Fibroblast of lung (primary cell): ENCODE data around the gene WDCP. TPM values are rescaled to one million over a fixed set of nuclear protein-coding genes. Genes with fewer than 3 reads are reported as not detected.
A peak's percentile ranks its signal among the peaks of the same experiment; 100 is the strongest.

ENCODE experiments used
- DNase-seq, 2 donors: peaks; one replicate each; pipeline versions ENCODE4 v3.0.0 to v3.0.0-alpha.2; 2010; ENCODE audit warnings: low read depth in 2 of 2
- H2AFZ ChIP-seq: 2 replicates; pipeline ENCODE4 v1.5.1; 2012; ENCODE audit warnings: low read length, control low read depth, inconsistent platforms
- H3K27ac ChIP-seq: 2 replicates; pipeline ENCODE4 v1.5.1; 2011; ENCODE audit warnings: low read length, control low read depth; ENCODE audit not compliant: insufficient read depth
- H3K27me3 ChIP-seq: 2 replicates; pipeline ENCODE4 v1.5.1; 2011; ENCODE audit warnings: mild to moderate bottlenecking, low read length; ENCODE audit not compliant: control insufficient read depth, insufficient read depth
- H3K36me3 ChIP-seq: 2 replicates; pipeline ENCODE4 v1.5.1; 2011; ENCODE audit warnings: low read length; ENCODE audit not compliant: control insufficient read depth, insufficient read depth
- H3K4me1 ChIP-seq: 2 replicates; pipeline ENCODE4 v1.5.1; 2011; ENCODE audit warnings: low read length; ENCODE audit not compliant: control insufficient read depth, insufficient read depth; ENCODE audit errors: extremely low read depth
- H3K4me2 ChIP-seq: 2 replicates; pipeline ENCODE4 v1.5.1; 2011; ENCODE audit warnings: low read length, control low read depth; ENCODE audit not compliant: insufficient read depth; ENCODE audit errors: extremely low read depth
- H3K4me3 ChIP-seq, 4 experiments: fragments of 200-600 bp in 1 of 4; sonication (generic) in 1 of 4; replicated peaks in 1 of 4; 2 replicates each; pipeline ENCODE4 v1.5.1; 2011 to 2016; ENCODE audit warnings: low read length in 4 of 4, low read depth in 3 of 4, mild to moderate bottlenecking in 3 of 4, control low read depth in 2 of 4, inconsistent platforms in 1 of 4, mixed read lengths in 1 of 4; ENCODE audit not compliant: insufficient read depth in 1 of 4; ENCODE audit errors: control extremely low read depth in 1 of 4
- H3K79me2 ChIP-seq: 2 replicates; pipeline ENCODE4 v1.5.1; 2012; ENCODE audit warnings: mild to moderate bottlenecking, low read length, inconsistent platforms; ENCODE audit not compliant: control insufficient read depth, insufficient read depth
- H3K9ac ChIP-seq: 2 replicates; pipeline ENCODE4 v1.5.1; 2011; ENCODE audit warnings: mild to moderate bottlenecking, low read length, control low read depth; ENCODE audit not compliant: insufficient read depth
- H3K9me3 ChIP-seq: 2 replicates; pipeline ENCODE4 v1.5.1; 2012; ENCODE audit warnings: low read depth, low read length; ENCODE audit not compliant: control insufficient read depth, insufficient read depth
- H4K20me1 ChIP-seq: 2 replicates; pipeline ENCODE4 v1.5.1; 2011; ENCODE audit warnings: low read length; ENCODE audit not compliant: control insufficient read depth, insufficient read depth; ENCODE audit errors: extremely low read depth
- EZH2 ChIP-seq: IDR thresholded peaks from 2 replicates; pipeline ENCODE4 v1.5.1; 2012; ENCODE audit warnings: low read length, control low read depth, mild to moderate bottlenecking; ENCODE audit errors: missing control alignments
- polyA plus RNA-seq, 2 donors: library from polyadenylated mRNA; depleted of rRNA in 1 of 2; stranded (reverse) in 1 of 2; unstranded in 1 of 2; fragments of >200 nt; gene quantifications; 2 replicates each; pipeline ENCODE4 v1.2.1, GENCODE V29; 2011 to 2012; ENCODE audit warnings: missing spikeins in 1 of 2
- total RNA-seq: library from RNA; depleted of rRNA; stranded (reverse); fragments of >200 nt; gene quantifications from 2 replicates; pipeline ENCODE4 v1.2.1, GENCODE V29; 2014
- TF ChIP-seq, protein P1 (sequence below), 2 donors: IDR thresholded peaks in 1 of 2; conservative IDR thresholded peaks in 1 of 2; 1 replicate in 1 of 2; 2 replicates in 1 of 2; pipeline ENCODE4 v1.5.1; 2011 to 2012; ENCODE audit warnings: low read length in 2 of 2, control low read depth in 1 of 2, inconsistent platforms in 1 of 2, low read depth in 1 of 2, mild to moderate bottlenecking in 1 of 2

The WDCP gene
- total and polyA plus RNA-seq, 2 donors (not counting 1 experiment from before 2014, with no cell fraction given): 10.4 to 11.0 TPM

DNA sequence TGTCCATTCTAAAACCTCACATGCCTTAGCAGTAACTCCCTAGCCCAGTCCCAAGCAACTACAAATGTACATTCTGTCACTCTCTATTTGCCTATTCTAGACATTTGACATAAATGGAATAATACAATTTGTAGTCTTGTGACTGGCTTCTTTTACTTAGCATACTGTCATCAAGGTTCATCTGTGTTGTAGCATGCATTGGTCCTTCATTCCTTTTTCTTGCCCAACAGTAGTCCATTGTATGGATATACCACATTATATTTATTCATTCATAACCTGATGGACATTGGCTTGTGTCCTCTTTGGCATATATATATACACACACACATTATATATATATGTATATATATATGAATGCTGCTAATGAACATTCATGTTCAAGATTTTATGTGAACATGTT is 39.5 kb downstream of the WDCP start:
- Histone ChIP-seq H3K9ac (no peak overlapping the region), H4K20me1 (no peaks in the 10 kb centered on the region), H3K79me2 (no peaks in the 10 kb centered on the region), H3K4me1 (no peaks in the 10 kb centered on the region), H3K36me3 (no peaks in the 10 kb centered on the region), H3K9me3 (no peaks in the 10 kb centered on the region), H3K27me3 (peaks cover 3% of the 10 kb centered on the region), H2AFZ (no peak overlapping the region), H3K4me2 (no peak overlapping the region), H3K4me3 (no peak overlapping the region), H3K27ac (no peak overlapping the region)
- TF ChIP-seq, protein P1, sequence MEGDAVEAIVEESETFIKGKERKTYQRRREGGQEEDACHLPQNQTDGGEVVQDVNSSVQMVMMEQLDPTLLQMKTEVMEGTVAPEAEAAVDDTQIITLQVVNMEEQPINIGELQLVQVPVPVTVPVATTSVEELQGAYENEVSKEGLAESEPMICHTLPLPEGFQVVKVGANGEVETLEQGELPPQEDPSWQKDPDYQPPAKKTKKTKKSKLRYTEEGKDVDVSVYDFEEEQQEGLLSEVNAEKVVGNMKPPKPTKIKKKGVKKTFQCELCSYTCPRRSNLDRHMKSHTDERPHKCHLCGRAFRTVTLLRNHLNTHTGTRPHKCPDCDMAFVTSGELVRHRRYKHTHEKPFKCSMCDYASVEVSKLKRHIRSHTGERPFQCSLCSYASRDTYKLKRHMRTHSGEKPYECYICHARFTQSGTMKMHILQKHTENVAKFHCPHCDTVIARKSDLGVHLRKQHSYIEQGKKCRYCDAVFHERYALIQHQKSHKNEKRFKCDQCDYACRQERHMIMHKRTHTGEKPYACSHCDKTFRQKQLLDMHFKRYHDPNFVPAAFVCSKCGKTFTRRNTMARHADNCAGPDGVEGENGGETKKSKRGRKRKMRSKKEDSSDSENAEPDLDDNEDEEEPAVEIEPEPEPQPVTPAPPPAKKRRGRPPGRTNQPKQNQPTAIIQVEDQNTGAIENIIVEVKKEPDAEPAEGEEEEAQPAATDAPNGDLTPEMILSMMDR (conservative IDR thresholded peaks at IDR 0.05 in 1 of 2, IDR thresholded peaks at IDR 0.05 in 1 of 2; ENCODE audit: low read depth in 1 of 2, low read length in 2 of 2): no peak
- no peak for TF ChIP-seq EZH2
- DNase-seq: no peak

DNA sequence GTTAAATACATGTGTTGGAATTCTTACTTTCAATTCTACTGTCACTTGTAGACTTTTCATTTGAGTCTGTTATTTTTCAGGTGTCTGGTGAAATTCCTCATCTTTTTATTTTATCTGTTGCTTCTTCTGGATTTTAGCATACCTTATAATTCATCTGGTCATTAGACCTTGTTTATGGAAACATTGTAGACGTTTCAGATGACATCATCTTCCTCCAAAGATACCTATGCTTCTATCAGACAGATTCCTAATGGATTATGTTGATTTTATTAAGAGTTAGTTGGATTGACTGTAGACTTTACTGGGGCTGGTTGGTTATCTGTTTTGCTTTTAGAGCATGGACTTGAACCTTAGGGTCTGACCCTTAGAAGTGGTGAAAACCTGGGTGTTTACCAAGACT is 52.6 kb downstream of the WDCP start:
- Histone ChIP-seq H4K20me1 (no peaks in the 10 kb centered on the region), H3K27me3 (no peaks in the 10 kb centered on the region), H3K36me3 (no peaks in the 10 kb centered on the region), H3K9me3 (no peaks in the 10 kb centered on the region), H3K27ac (no peak overlapping the region), H3K4me1 (no peaks in the 10 kb centered on the region), H3K4me3 (no peak overlapping the region), H3K4me2 (no peak overlapping the region), H2AFZ (no peak overlapping the region), H3K9ac (no peak overlapping the region), H3K79me2 (no peaks in the 10 kb centered on the region)
- TF ChIP-seq, protein P1 (conservative IDR thresholded peaks at IDR 0.05 in 1 of 2, IDR thresholded peaks at IDR 0.05 in 1 of 2; ENCODE audit: low read depth in 1 of 2, low read length in 2 of 2): no peak
- TF ChIP-seq EZH2: no peak
- DNase-seq: no peak

DNA sequence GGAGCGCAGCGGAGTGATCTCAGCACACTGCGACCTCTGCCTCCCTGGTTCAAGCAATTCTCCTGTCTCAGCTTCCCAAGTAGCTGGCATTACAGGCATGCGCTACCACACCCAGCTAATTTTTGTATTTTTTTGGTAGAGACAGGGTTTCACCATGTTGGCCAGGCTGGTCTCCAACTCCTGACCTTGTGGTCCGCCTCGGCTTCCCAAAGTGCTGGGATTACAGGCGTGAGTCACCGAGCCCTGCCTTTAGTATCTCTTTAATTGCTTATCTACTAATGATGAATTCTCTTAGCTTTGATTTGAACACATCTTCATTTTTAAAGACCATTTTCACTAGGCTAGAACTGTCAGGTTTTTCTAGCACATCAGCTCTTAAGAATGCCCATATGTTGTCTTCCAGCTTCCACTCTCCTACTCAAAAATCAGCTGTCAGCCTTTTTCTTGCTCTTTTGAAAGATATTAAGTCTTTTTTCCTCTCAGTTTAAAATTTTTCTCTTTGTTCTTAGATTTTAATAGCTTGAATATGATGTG is 53.4 kb downstream of the WDCP start:
- H2AFZ ChIP-seq: no peak overlapping the region
- H3K9me3 ChIP-seq: no peaks in the 10 kb centered on the region
- no peak overlapping the region for H3K4me3 ChIP-seq
- no peaks in the 10 kb centered on the region for H3K4me1 ChIP-seq
- H3K9ac ChIP-seq: no peak overlapping the region
- peak in 1 of 2 donors; percentile 21 for DNase-seq
- H4K20me1 ChIP-seq: no peaks in the 10 kb centered on the region
- H3K27ac ChIP-seq: no peak overlapping the region
- TF ChIP-seq, protein P1 (conservative IDR thresholded peaks at IDR 0.05 in 1 of 2, IDR thresholded peaks at IDR 0.05 in 1 of 2; ENCODE audit: low read depth in 1 of 2, low read length in 2 of 2): no peak
- no peak for TF ChIP-seq EZH2
- no peaks in the 10 kb centered on the region for H3K36me3 ChIP-seq
- H3K27me3 ChIP-seq: no peaks in the 10 kb centered on the region
- H3K79me2 ChIP-seq: no peaks in the 10 kb centered on the region
- no peak overlapping the region for H3K4me2 ChIP-seq
